Loucy (cell line): ENCODE data around the gene AIG1.

Experiments used
- H2AFZ ChIP-seq: fragments of 200-600 bp; sonication (generic); 2 replicates; pipeline ENCODE4 v1.6.0; 2016; ENCODE audit warnings: antibody characterized with exemption, mild to moderate bottlenecking, low read length, moderate library complexity
- H3F3A ChIP-seq: fragments of 200-600 bp; 2 replicates; pipeline ENCODE4 v1.6.0; 2016; ENCODE audit warnings: antibody characterized with exemption, low read depth, mild to moderate bottlenecking
- H3K27me3 ChIP-seq: fragments of 200-600 bp; sonication (generic); 2 replicates; pipeline ENCODE4 v1.6.1; 2014; ENCODE audit warnings: low read length, mild to moderate bottlenecking; ENCODE audit not compliant: insufficient read depth, poor library complexity, severe bottlenecking
- H3K36me3 ChIP-seq: fragments of 200-600 bp; sonication (generic); 2 replicates; pipeline ENCODE4 v1.6.1; 2016; ENCODE audit warnings: low read length; ENCODE audit not compliant: insufficient read depth
- H3K4me1 ChIP-seq: fragments of 200-600 bp; sonication (generic); 2 replicates; pipeline ENCODE4 v1.5.1; 2014; ENCODE audit warnings: low read length, mild to moderate bottlenecking; ENCODE audit not compliant: insufficient read depth, poor library complexity, severe bottlenecking
- H3K4me2 ChIP-seq: fragments of 200-600 bp; sonication (generic); 2 replicates; pipeline ENCODE4 v1.6.0; 2014; ENCODE audit warnings: antibody characterized with exemption, low read length, low read depth, mild to moderate bottlenecking; ENCODE audit not compliant: poor library complexity, severe bottlenecking
- H3K4me3 ChIP-seq: fragments of 200-600 bp; sonication (generic); 2 replicates; pipeline ENCODE4 v1.5.1; 2014; ENCODE audit warnings: low read length, mild to moderate bottlenecking, mixed read lengths; ENCODE audit not compliant: poor library complexity, severe bottlenecking
- H3K79me2 ChIP-seq: fragments of 200-600 bp; sonication (generic); 2 replicates; pipeline ENCODE4 v1.6.1; 2014; ENCODE audit warnings: low read length; ENCODE audit not compliant: insufficient read depth
- H3K9ac ChIP-seq: fragments of 200-600 bp; sonication (generic); 2 replicates; pipeline ENCODE4 v1.6.0; 2014; ENCODE audit warnings: mild to moderate bottlenecking, low read depth, low read length, moderate library complexity; ENCODE audit not compliant: poor library complexity, severe bottlenecking
- H3K9me2 ChIP-seq: fragments of 200-600 bp; sonication (generic); replicated peaks from 2 replicates; pipeline ENCODE4 v1.6.1; 2016; ENCODE audit warnings: low read depth, low read length, mixed read lengths
- H3K9me3 ChIP-seq: fragments of 200-600 bp; sonication (generic); 2 replicates; pipeline ENCODE4 v1.6.1; 2014; ENCODE audit warnings: mild to moderate bottlenecking, antibody characterized with exemption, low read length, low read depth; ENCODE audit not compliant: insufficient read depth
- H4K20me1 ChIP-seq: fragments of 200-600 bp; sonication (generic); 2 replicates; pipeline ENCODE4 v1.6.0; 2014; ENCODE audit warnings: antibody characterized with exemption, low read length, mild to moderate bottlenecking; ENCODE audit not compliant: insufficient read depth, poor library complexity, severe bottlenecking
- CTCF ChIP-seq: fragments of 200-600 bp; sonication (generic); conservative IDR thresholded peaks from 2 replicates; pipeline ENCODE4 v1.5.1; 2014; ENCODE audit warnings: mild to moderate bottlenecking, antibody characterized with exemption, low read length
- EZH2phosphoT487 ChIP-seq: fragments of 200-600 bp; IDR thresholded peaks from 2 replicates; pipeline ENCODE4 v1.6.1; 2018; ENCODE audit warnings: antibody characterized with exemption, mild to moderate bottlenecking, moderate library complexity, borderline replicate concordance

Gene AIG1

GRCh38 chr6:143288923-143289322 lies 228.2 kb downstream of the AIG1 start:
- H3K4me1 ChIP-seq: no peaks in the 10 kb centered on the region
- no peaks in the 10 kb centered on the region for H3K79me2 ChIP-seq
- no peaks in the 10 kb centered on the region for H3K9me2 ChIP-seq
- H3K27me3 ChIP-seq: no peaks in the 10 kb centered on the region
- TF ChIP-seq CTCF (no peak), EZH2phosphoT487 (no peak)
- H4K20me1 ChIP-seq: no peaks in the 10 kb centered on the region
- no peak overlapping the region for H3K9ac ChIP-seq
- H3K36me3 ChIP-seq: no peaks in the 10 kb centered on the region
- no peaks in the 10 kb centered on the region for H3K9me3 ChIP-seq
- H3K4me2 ChIP-seq: no peak overlapping the region
- no peaks in the 10 kb centered on the region for H3F3A ChIP-seq
- no peak overlapping the region for H2AFZ ChIP-seq
- H3K4me3 ChIP-seq: no peak overlapping the region

DNA sequence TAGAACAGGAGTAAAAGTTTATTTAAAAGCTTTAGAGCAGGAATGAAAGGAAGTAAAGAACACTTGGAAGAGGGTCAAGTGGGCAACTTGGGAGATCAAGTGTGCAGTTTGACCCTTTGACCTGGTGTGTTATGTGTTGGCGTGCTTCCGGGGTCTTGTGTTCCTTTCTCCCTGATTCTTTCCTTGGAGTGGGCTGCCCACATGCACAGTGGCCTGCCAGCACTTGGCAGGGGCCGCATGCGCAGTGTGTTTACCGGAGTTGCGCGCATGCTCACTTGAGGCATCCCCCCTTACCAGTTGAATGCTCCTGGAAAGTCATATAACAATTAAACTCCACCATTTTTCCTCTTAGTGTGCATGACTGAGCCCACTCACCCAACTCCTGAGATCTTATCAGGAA lies 229.5 kb downstream of the AIG1 start:
- H3K9me2 ChIP-seq: no peaks in the 10 kb centered on the region
- H3F3A ChIP-seq: no peaks in the 10 kb centered on the region
- no peak overlapping the region for H3K4me2 ChIP-seq
- H3K9me3 ChIP-seq: no peaks in the 10 kb centered on the region
- H3K27me3 ChIP-seq: no peaks in the 10 kb centered on the region
- no peak overlapping the region for H3K4me3 ChIP-seq
- no peaks in the 10 kb centered on the region for H3K36me3 ChIP-seq
- H3K79me2 ChIP-seq: no peaks in the 10 kb centered on the region
- no peak overlapping the region for H2AFZ ChIP-seq
- H3K9ac ChIP-seq: no peak overlapping the region
- no peak for TF ChIP-seq CTCF
- TF ChIP-seq EZH2phosphoT487: no peak
- no peaks in the 10 kb centered on the region for H4K20me1 ChIP-seq
- no peaks in the 10 kb centered on the region for H3K4me1 ChIP-seq

- Histone ChIP-seq H3K9me2 (no peaks in the 10 kb centered on the region), H2AFZ (no peak overlapping the region), H3K4me3 (no peak overlapping the region), H3K4me2 (no peak overlapping the region), H3K9ac (no peak overlapping the region), H3K9me3 (no peaks in the 10 kb centered on the region), H3K79me2 (no peaks in the 10 kb centered on the region), H4K20me1 (no peaks in the 10 kb centered on the region), H3K36me3 (no peaks in the 10 kb centered on the region), H3F3A (no peaks in the 10 kb centered on the region), H3K27me3 (no peaks in the 10 kb centered on the region), H3K4me1 (no peaks in the 10 kb centered on the region)
- TF ChIP-seq EZH2phosphoT487: no peak
- TF ChIP-seq CTCF: no peak
Measured at GRCh38 chr6:143293523-143293922, 232.8 kb downstream of the AIG1 start.
